ENCODE measurements around the gene POC1A. TPM values are rescaled to one million over a fixed set of nuclear protein-coding genes. Genes with fewer than 3 reads are reported as not detected.

Gene POC1A
- total and polyA plus RNA-seq, 9 of the 15 experiments (the other 6 are each of a cell fraction or from before 2014, with no cell fraction given), result 7.2 to 17.5 (median 12.1) TPM

DNA sequence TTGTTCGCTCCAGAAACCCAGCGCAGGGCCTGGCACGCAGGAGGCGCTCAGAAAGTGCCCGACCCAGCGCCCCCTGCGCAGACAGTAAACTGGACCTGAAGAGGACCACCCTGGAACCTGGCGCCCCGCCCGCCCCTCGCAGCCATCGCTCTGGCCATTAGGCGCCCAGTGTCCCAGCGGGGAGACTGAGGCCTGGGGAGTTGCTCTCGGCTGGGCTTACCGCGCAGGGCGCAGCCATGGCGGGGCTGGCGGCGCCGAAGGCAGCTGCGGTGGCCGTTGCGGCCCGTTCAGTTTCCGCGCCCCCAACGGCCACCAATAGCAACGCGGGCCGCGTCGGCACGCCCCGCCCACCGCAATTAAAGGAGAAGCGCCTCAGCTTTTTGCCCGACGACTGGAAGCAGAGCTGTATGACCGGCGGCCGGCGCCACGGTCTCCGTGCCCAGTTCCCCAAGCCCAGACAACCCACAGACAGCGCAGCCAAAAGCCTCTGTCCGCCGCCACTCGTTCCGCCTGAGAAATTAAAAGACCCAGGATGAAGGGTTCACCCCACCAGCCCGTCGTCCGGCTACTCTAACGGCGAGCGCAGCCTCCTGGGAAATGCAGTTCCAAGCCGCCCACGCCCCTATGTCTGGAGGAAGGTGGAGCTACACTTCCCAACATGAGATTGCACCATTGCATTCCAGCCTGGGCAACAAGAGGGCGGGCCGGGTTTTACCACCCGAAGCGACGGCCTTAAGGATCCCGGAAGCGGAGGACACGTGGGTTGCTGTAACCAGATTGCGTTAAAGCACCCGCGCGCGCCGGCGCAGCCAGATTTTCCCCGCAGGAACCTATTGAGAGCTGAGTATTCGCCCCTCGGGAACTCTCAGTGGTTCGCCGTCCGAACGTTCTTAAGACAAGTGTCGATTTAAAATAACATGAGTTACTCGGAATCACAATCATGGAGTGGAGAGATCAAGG lies at the start of gene POC1A (continued):
- TF ChIP-seq, protein P1, sequence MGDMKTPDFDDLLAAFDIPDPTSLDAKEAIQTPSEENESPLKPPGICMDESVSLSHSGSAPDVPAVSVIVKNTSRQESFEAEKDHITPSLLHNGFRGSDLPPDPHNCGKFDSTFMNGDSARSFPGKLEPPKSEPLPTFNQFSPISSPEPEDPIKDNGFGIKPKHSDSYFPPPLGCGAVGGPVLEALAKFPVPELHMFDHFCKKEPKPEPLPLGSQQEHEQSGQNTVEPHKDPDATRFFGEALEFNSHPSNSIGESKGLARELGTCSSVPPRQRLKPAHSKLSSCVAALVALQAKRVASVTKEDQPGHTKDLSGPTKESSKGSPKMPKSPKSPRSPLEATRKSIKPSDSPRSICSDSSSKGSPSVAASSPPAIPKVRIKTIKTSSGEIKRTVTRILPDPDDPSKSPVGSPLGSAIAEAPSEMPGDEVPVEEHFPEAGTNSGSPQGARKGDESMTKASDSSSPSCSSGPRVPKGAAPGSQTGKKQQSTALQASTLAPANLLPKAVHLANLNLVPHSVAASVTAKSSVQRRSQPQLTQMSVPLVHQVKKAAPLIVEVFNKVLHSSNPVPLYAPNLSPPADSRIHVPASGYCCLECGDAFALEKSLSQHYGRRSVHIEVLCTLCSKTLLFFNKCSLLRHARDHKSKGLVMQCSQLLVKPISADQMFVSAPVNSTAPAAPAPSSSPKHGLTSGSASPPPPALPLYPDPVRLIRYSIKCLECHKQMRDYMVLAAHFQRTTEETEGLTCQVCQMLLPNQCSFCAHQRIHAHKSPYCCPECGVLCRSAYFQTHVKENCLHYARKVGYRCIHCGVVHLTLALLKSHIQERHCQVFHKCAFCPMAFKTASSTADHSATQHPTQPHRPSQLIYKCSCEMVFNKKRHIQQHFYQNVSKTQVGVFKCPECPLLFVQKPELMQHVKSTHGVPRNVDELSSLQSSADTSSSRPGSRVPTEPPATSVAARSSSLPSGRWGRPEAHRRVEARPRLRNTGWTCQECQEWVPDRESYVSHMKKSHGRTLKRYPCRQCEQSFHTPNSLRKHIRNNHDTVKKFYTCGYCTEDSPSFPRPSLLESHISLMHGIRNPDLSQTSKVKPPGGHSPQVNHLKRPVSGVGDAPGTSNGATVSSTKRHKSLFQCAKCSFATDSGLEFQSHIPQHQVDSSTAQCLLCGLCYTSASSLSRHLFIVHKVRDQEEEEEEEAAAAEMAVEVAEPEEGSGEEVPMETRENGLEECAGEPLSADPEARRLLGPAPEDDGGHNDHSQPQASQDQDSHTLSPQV (IDR thresholded peaks at IDR 0.05), result 0 out of 2 replicates have a peak, but pooled peaks have one; percentile 34
- peak; percentile 91 to 92 for TF ChIP-seq NRF1 (conservative IDR thresholded peaks at IDR 0.05 in 1 of 2, IDR thresholded peaks at IDR 0.05 in 1 of 2)
- TF ChIP-seq RAD51 (IDR thresholded peaks at IDR 0.05; ENCODE audit: borderline replicate concordance, low read depth), result peak; percentile 69; the same call in 1 of the 2 replicates
- TF ChIP-seq MXI1 (IDR thresholded peaks at IDR 0.05; ENCODE audit: low read depth, low read length), result peak; percentile 88
- TF ChIP-seq, protein P2, sequence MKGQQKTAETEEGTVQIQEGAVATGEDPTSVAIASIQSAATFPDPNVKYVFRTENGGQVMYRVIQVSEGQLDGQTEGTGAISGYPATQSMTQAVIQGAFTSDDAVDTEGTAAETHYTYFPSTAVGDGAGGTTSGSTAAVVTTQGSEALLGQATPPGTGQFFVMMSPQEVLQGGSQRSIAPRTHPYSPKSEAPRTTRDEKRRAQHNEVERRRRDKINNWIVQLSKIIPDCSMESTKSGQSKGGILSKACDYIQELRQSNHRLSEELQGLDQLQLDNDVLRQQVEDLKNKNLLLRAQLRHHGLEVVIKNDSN (CRISPR knock-in tag; IDR thresholded peaks at IDR 0.05), result peak; percentile 88
- peak; percentile 59 for TF ChIP-seq POLR2A (conservative IDR thresholded peaks at IDR 0.05)
- TF ChIP-seq, protein P3, sequence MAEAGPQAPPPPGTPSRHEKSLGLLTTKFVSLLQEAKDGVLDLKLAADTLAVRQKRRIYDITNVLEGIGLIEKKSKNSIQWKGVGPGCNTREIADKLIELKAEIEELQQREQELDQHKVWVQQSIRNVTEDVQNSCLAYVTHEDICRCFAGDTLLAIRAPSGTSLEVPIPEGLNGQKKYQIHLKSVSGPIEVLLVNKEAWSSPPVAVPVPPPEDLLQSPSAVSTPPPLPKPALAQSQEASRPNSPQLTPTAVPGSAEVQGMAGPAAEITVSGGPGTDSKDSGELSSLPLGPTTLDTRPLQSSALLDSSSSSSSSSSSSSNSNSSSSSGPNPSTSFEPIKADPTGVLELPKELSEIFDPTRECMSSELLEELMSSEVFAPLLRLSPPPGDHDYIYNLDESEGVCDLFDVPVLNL (CRISPR knock-in tag; IDR thresholded peaks at IDR 0.05; ENCODE audit: low read depth), result peak; percentile 95
- TF ChIP-seq SMAD1 (IDR thresholded peaks at IDR 0.05; ENCODE audit: low read depth, low read length, partially characterized antibody), result peak; percentile 59
- no peak for TF ChIP-seq ZNF253 (CRISPR knock-in tag; conservative IDR thresholded peaks at IDR 0.05)
- TF ChIP-seq POLR2AphosphoS5 (IDR thresholded peaks at IDR 0.05; ENCODE audit: control insufficient read depth, insufficient read depth, low read depth, low read length), result peak; percentile 46; the same call in 1 of the 2 replicates
- TF ChIP-seq ETV5 (CRISPR knock-in tag; IDR thresholded peaks at IDR 0.05; ENCODE audit: low read depth), result peak; percentile 44; the same call in 1 of the 2 replicates
- peak; percentile 45 for TF ChIP-seq TAF1 (IDR thresholded peaks at IDR 0.05; ENCODE audit: control insufficient read depth, extremely low read depth, insufficient read depth, low read length, severe bottlenecking)
- TF ChIP-seq TBP (optimal IDR thresholded peaks at IDR 0.05; ENCODE audit: low read depth, low read length), result peak; percentile 45
- TF ChIP-seq FOXK2 (conservative IDR thresholded peaks at IDR 0.05 in 1 of 2, IDR thresholded peaks at IDR 0.05 in 1 of 2; ENCODE audit: low read depth in 2 of 2), result peak; percentile 78 to 82
- 0 out of 2 replicates have a peak, but pooled peaks have one; percentile 38 for TF ChIP-seq C11orf30 (IDR thresholded peaks at IDR 0.05; ENCODE audit: low read depth)
- TF ChIP-seq, protein P4, sequence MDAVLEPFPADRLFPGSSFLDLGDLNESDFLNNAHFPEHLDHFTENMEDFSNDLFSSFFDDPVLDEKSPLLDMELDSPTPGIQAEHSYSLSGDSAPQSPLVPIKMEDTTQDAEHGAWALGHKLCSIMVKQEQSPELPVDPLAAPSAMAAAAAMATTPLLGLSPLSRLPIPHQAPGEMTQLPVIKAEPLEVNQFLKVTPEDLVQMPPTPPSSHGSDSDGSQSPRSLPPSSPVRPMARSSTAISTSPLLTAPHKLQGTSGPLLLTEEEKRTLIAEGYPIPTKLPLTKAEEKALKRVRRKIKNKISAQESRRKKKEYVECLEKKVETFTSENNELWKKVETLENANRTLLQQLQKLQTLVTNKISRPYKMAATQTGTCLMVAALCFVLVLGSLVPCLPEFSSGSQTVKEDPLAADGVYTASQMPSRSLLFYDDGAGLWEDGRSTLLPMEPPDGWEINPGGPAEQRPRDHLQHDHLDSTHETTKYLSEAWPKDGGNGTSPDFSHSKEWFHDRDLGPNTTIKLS (IDR thresholded peaks at IDR 0.05; ENCODE audit: borderline replicate concordance, low read depth), result peak; percentile 83
- TF ChIP-seq TAF9B (IDR thresholded peaks at IDR 0.05; ENCODE audit: partially characterized antibody), result peak; percentile 29
- peak; percentile 76 for TF ChIP-seq CXXC5 (CRISPR knock-in tag; IDR thresholded peaks at IDR 0.05)

All from K562 (cell line).